ENCODE results near the gene KDM6A. TPM values are rescaled to one million over a fixed set of nuclear protein-coding genes. Genes with fewer than 3 reads are reported as not detected.
A peak's percentile ranks its signal among the peaks of the same experiment; 100 is the strongest.

KDM6A gene
- total and polyA plus RNA-seq, 2 donors (not counting 1 experiment from before 2014, with no cell fraction given) = 13.8 to 28.4 TPM

- TF ChIP-seq EZH2 (IDR thresholded peaks at IDR 0.05; ENCODE audit: low read length, missing control alignments) (no peak), CTCF (conservative IDR thresholded peaks at IDR 0.05 in 1 of 2, IDR thresholded peaks at IDR 0.05 in 1 of 2; ENCODE audit: low read depth in 1 of 2, low read length in 2 of 2) (no peak)
- Histone ChIP-seq H4K20me1 (ENCODE audit: control insufficient read depth, extremely low read depth, insufficient read depth, low read length) (peaks cover 2% of the 10 kb centered on the region), H3K4me1 (ENCODE audit: control insufficient read depth, extremely low read depth, insufficient read depth, low read length) (peaks cover 4% of the 10 kb centered on the region), H3K4me3 (replicated peaks in 1 of 4; ENCODE audit: control extremely low read depth in 1 of 4, insufficient read depth in 1 of 4, low read depth in 3 of 4, low read length in 4 of 4) (peak overlapping the region in 1 of 4 experiments; percentile 48), H3K27me3 (ENCODE audit: control insufficient read depth, insufficient read depth, low read length) (no peaks in the 10 kb centered on the region), H3K9me3 (ENCODE audit: control insufficient read depth, insufficient read depth, low read depth, low read length) (no peaks in the 10 kb centered on the region), H3K79me2 (ENCODE audit: control insufficient read depth, insufficient read depth, low read length) (peaks cover 54% of the 10 kb centered on the region), H3K9ac (ENCODE audit: insufficient read depth, low read length) (no peak overlapping the region), H3K27ac (ENCODE audit: insufficient read depth, low read length) (no peak overlapping the region), H3K4me2 (ENCODE audit: extremely low read depth, insufficient read depth, low read length) (peak overlapping the region; percentile 44), H2AFZ (ENCODE audit: low read length) (no peak overlapping the region), H3K36me3 (ENCODE audit: control insufficient read depth, insufficient read depth, low read length) (no peaks in the 10 kb centered on the region)
- DNase-seq (ENCODE audit: low read depth in 2 of 2) = peak; percentile 48 to 71
These were observed 41.7 kb downstream of the KDM6A start for GRCh38 chrX:44914532-44915198.

DNA sequence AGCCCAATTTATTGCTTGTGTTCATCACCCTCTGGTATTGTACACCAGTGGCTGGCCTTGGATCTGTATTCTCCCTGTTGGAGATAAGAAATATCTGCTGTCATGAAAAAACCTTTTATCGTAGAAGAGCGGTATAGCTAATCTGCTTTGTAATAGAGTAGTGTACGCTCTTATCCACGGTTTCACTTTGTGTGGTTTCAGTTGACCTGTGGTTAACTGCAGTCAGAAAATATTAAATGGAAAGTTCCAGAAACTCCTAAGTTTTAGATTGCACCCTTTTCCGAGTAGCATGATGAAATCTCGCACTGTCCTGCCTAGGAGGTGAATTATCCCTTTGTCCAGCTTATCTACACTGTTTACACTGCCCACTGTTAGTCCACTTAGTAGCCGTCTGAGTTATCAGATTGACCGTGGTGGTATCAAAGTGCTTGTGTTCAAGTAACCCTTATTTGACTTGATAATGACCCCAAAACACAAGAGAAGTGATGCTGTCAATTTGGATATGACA is 42.4 kb downstream of the KDM6A start:
- Histone ChIP-seq H3K4me3 (replicated peaks in 1 of 4; ENCODE audit: control extremely low read depth in 1 of 4, insufficient read depth in 1 of 4, low read depth in 3 of 4, low read length in 4 of 4) (peak overlapping the region in 3 of 4 experiments; percentile 10 to 48 (median 37)), H2AFZ (ENCODE audit: low read length) (no peak overlapping the region), H3K36me3 (ENCODE audit: control insufficient read depth, insufficient read depth, low read length) (no peaks in the 10 kb centered on the region), H3K4me2 (ENCODE audit: extremely low read depth, insufficient read depth, low read length) (peak overlapping the region; percentile 58), H3K27ac (ENCODE audit: insufficient read depth, low read length) (peak overlapping the region; percentile 28), H4K20me1 (ENCODE audit: control insufficient read depth, extremely low read depth, insufficient read depth, low read length) (peaks cover 2% of the 10 kb centered on the region), H3K4me1 (ENCODE audit: control insufficient read depth, extremely low read depth, insufficient read depth, low read length) (peaks cover 4% of the 10 kb centered on the region), H3K9me3 (ENCODE audit: control insufficient read depth, insufficient read depth, low read depth, low read length) (no peaks in the 10 kb centered on the region), H3K79me2 (ENCODE audit: control insufficient read depth, insufficient read depth, low read length) (peaks cover 52% of the 10 kb centered on the region), H3K27me3 (ENCODE audit: control insufficient read depth, insufficient read depth, low read length) (no peaks in the 10 kb centered on the region), H3K9ac (ENCODE audit: insufficient read depth, low read length) (no peak overlapping the region)
- TF ChIP-seq EZH2 (IDR thresholded peaks at IDR 0.05; ENCODE audit: low read length, missing control alignments) (no peak), CTCF (conservative IDR thresholded peaks at IDR 0.05 in 1 of 2, IDR thresholded peaks at IDR 0.05 in 1 of 2; ENCODE audit: low read depth in 1 of 2, low read length in 2 of 2) (no peak)
- peak; percentile 27 to 69 for DNase-seq (ENCODE audit: low read depth in 2 of 2)

DNA sequence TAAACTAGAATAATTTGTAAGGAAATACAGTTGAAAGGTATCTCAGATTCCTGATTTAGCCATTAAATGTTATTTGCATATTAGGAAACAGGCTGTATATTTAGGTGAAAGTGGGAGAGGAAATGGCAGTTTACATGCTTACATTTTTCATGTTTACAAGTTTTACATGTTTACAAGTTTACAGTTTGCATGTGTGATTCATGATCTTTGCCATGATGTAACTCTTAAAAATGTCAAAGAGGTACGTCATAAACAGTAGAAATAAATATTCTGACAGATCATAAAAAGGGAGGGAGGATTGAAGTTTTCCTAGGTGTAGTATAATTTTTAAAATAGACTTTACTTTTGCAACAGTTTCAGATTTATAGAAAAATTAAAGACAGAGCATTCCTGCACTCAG is 45.7 kb downstream of the KDM6A start:
- Histone ChIP-seq H3K9me3 (ENCODE audit: control insufficient read depth, insufficient read depth, low read depth, low read length) (no peaks in the 10 kb centered on the region), H3K79me2 (ENCODE audit: control insufficient read depth, insufficient read depth, low read length) (peaks cover 56% of the 10 kb centered on the region), H3K27ac (ENCODE audit: insufficient read depth, low read length) (no peak overlapping the region), H3K4me1 (ENCODE audit: control insufficient read depth, extremely low read depth, insufficient read depth, low read length) (peaks cover 4% of the 10 kb centered on the region), H2AFZ (ENCODE audit: low read length) (no peak overlapping the region), H3K27me3 (ENCODE audit: control insufficient read depth, insufficient read depth, low read length) (no peaks in the 10 kb centered on the region), H3K4me3 (replicated peaks in 1 of 4; ENCODE audit: control extremely low read depth in 1 of 4, insufficient read depth in 1 of 4, low read depth in 3 of 4, low read length in 4 of 4) (no peak overlapping the region), H4K20me1 (ENCODE audit: control insufficient read depth, extremely low read depth, insufficient read depth, low read length) (peaks cover 2% of the 10 kb centered on the region), H3K4me2 (ENCODE audit: extremely low read depth, insufficient read depth, low read length) (no peak overlapping the region), H3K36me3 (ENCODE audit: control insufficient read depth, insufficient read depth, low read length) (no peaks in the 10 kb centered on the region), H3K9ac (ENCODE audit: insufficient read depth, low read length) (no peak overlapping the region)
- DNase-seq (ENCODE audit: low read depth in 2 of 2) = no peak
- no peak for TF ChIP-seq EZH2 (IDR thresholded peaks at IDR 0.05; ENCODE audit: low read length, missing control alignments)
- no peak for TF ChIP-seq CTCF (conservative IDR thresholded peaks at IDR 0.05 in 1 of 2, IDR thresholded peaks at IDR 0.05 in 1 of 2; ENCODE audit: low read depth in 1 of 2, low read length in 2 of 2)
